PC-9 (cell line): Measurements from ENCODE around the gene TBX5. TPM values are rescaled to one million over a fixed set of nuclear protein-coding genes. Genes with fewer than 3 reads are reported as not detected.

Experiments
- BruUV-seq: library from RNA; stranded (reverse); fragments of 400-500 nt; replicated peaks from 2 replicates; lab custom pipeline; 2021; lab: Mats Ljungman, UMichigan
- CTCF ChIA-PET: fragments of 300-600 bp; sonication (Branson Sonifier 250); formaldehyde crosslinking; loops from one replicate; lab custom pipeline; 2022; ENCODE audit warnings: antibody characterized with exemption; lab: Charles Lee
- POLR2A ChIA-PET: fragments of 300-600 bp; sonication (Branson Sonifier 250); formaldehyde crosslinking; loops from one replicate; lab custom pipeline; 2022; ENCODE audit warnings: antibody characterized with exemption; ENCODE audit not compliant: unreplicated experiment; lab: Charles Lee
- DNase-seq, 2 experiments: peaks; one replicate each; pipeline versions ENCODE4 v3.0.0 to v3.0.0-alpha.2; 2015 to 2022; ENCODE audit warnings: mixed read lengths in 1 of 2
- H2AFZ ChIP-seq: fragments of 200-600 bp; sonication (generic); 2 replicates; pipeline ENCODE4 v1.8.1; 2017; ENCODE audit warnings: antibody characterized with exemption
- H3F3A ChIP-seq: fragments of 200-600 bp; sonication (generic); 2 replicates; pipeline ENCODE4 v1.8.1; 2017; ENCODE audit warnings: antibody characterized with exemption, mild to moderate bottlenecking, low read depth; ENCODE audit not compliant: insufficient read depth
- H3K27ac ChIP-seq: fragments of 200-600 bp; sonication (generic); 2 replicates; pipeline ENCODE4 v1.6.1; 2016; ENCODE audit warnings: mixed run types
- H3K27me3 ChIP-seq: fragments of 200-600 bp; sonication (generic); 2 replicates; pipeline ENCODE4 v1.6.1; 2016; ENCODE audit warnings: low read depth, mixed run types; ENCODE audit not compliant: insufficient read depth
- H3K36me3 ChIP-seq: fragments of 200-600 bp; sonication (generic); 2 replicates; pipeline ENCODE4 v1.6.1; 2016; ENCODE audit warnings: low read depth, mixed run types
- H3K4me1 ChIP-seq: fragments of 200-600 bp; sonication (generic); replicated peaks from 2 replicates; pipeline ENCODE4 v1.6.1; 2016; ENCODE audit warnings: mixed run types; ENCODE audit not compliant: insufficient read depth
- H3K4me2 ChIP-seq: fragments of 200-600 bp; sonication (generic); 2 replicates; pipeline ENCODE4 v1.6.1; 2017; ENCODE audit warnings: mixed run types
- H3K4me3 ChIP-seq: fragments of 200-600 bp; sonication (generic); 2 replicates; pipeline ENCODE4 v1.6.1; 2016; ENCODE audit warnings: mixed run types
- H3K79me2 ChIP-seq: fragments of 200-600 bp; sonication (generic); 2 replicates; pipeline ENCODE4 v1.6.1; 2017; ENCODE audit warnings: low read depth, mixed run types
- H3K9me2 ChIP-seq: fragments of 200-600 bp; sonication (generic); 2 replicates; pipeline ENCODE4 v1.8.1; 2017; ENCODE audit warnings: mild to moderate bottlenecking; ENCODE audit not compliant: insufficient read depth
- H3K9me3 ChIP-seq: fragments of 200-600 bp; sonication (generic); 2 replicates; pipeline ENCODE4 v1.8.1; 2016; ENCODE audit warnings: low read depth; ENCODE audit not compliant: insufficient read depth
- H4K20me1 ChIP-seq: fragments of 200-600 bp; sonication (generic); 2 replicates; pipeline ENCODE4 v1.8.1; 2017; ENCODE audit not compliant: insufficient read depth
- EZH2 ChIP-seq: fragments of 200-600 bp; sonication (generic); IDR thresholded peaks from 2 replicates; pipeline ENCODE4 v1.8.0; 2017; ENCODE audit warnings: antibody characterized with exemption, low read depth
- intact Hi-C: fragments of 100-400 bp; cut with micrococcal nuclease; formaldehyde crosslinking; loops from one replicate; pipeline ENCODE4 v1.10.0; 2022; ENCODE audit not compliant: unreplicated experiment
- total RNA-seq: library from RNA; stranded (reverse); gene quantifications from 2 replicates; pipeline ENCODE4 v1.2.3, GENCODE V29; 2021
- TF ChIP-seq, protein P1 (sequence below): fragments of 200-600 bp; sonication (generic); conservative IDR thresholded peaks from 2 replicates; pipeline ENCODE4 v1.6.1; 2017; ENCODE audit warnings: mixed run types, antibody characterized with exemption, mild to moderate bottlenecking, moderate library complexity

Gene TBX5
- total RNA-seq, 1 experiment from 2014 or later: not detected

DNA sequence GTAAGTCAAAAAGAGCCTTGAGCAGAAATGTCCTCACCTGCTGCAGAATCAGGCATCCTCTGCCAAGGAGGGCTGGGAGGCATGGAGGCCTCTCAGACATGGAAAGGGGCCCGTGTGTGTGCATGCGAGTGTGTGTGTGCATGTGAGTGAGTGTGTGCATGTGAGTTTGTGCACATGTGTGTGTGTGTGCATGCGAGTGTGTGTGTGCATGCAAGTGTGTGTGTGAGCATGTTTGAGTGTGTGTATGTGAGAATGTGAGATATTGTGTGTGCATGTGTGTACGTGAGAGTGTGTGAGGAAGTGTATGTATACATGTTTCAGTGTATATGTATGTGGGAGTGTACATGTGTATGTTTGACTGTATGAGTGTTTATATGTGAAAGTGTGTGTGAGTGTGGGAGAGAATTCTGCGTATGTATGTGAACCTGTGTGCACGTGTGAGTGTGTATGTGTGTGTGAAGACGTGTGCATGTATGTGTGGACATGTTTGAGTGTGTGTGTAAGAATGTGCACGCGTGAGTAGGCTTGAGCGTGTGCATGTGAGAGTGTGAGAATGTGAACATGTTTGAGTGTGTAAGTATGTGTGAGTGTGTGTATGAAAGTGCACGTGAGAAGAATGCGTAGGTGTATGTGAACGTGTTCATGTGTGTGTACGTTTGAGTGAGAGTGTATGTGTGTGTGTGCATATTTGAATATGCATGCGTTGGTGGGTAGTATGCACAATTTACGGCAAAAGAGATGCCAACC is 90.8 kb downstream of the TBX5 start:
- no peaks in the 10 kb centered on the region for H3K79me2 ChIP-seq
- no peak overlapping the region for H3K4me2 ChIP-seq
- no peaks in the 10 kb centered on the region for H3F3A ChIP-seq
- H4K20me1 ChIP-seq: no peaks in the 10 kb centered on the region
- H3K4me3 ChIP-seq: no peak overlapping the region
- H3K27ac ChIP-seq: no peak overlapping the region
- H3K9me3 ChIP-seq: no peaks in the 10 kb centered on the region
- H3K9me2 ChIP-seq: no peaks in the 10 kb centered on the region
- no peak overlapping the region for H2AFZ ChIP-seq
- intact Hi-C loops: no loop called here
- TF ChIP-seq, protein P1, sequence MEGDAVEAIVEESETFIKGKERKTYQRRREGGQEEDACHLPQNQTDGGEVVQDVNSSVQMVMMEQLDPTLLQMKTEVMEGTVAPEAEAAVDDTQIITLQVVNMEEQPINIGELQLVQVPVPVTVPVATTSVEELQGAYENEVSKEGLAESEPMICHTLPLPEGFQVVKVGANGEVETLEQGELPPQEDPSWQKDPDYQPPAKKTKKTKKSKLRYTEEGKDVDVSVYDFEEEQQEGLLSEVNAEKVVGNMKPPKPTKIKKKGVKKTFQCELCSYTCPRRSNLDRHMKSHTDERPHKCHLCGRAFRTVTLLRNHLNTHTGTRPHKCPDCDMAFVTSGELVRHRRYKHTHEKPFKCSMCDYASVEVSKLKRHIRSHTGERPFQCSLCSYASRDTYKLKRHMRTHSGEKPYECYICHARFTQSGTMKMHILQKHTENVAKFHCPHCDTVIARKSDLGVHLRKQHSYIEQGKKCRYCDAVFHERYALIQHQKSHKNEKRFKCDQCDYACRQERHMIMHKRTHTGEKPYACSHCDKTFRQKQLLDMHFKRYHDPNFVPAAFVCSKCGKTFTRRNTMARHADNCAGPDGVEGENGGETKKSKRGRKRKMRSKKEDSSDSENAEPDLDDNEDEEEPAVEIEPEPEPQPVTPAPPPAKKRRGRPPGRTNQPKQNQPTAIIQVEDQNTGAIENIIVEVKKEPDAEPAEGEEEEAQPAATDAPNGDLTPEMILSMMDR: no peak
- TF ChIP-seq EZH2: no peak
- H3K27me3 ChIP-seq: peaks cover 37% of the 10 kb centered on the region
- no TSS peak for BruUV-seq
- DNase-seq: no peak
- POLR2A ChIA-PET: no interaction called here
- H3K4me1 ChIP-seq: no peaks in the 10 kb centered on the region
- CTCF ChIA-PET: no interaction called here
- no peaks in the 10 kb centered on the region for H3K36me3 ChIP-seq

DNA sequence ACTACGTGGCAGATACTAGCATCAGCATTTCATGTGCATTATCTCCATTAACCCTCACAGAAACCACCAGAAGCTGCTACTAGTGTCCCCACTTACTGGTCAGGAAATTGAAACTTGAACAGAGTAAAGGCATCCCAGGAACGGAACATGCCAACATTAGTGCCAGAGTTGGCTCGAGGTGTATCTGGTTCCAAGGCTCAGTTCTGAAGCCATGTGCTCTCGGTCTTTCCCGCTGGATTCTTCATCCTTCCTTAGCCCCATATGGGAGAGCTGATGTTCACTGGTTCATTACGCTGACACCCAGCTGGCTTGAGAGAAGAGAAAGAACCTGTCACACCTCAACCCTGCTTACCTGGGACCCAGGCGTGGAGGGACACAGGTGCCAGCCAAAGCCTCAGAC is 91.5 kb downstream of the TBX5 start:
- Histone ChIP-seq H3K4me1 (no peaks in the 10 kb centered on the region), H3K36me3 (no peaks in the 10 kb centered on the region), H3K27ac (no peak overlapping the region), H3K79me2 (no peaks in the 10 kb centered on the region), H4K20me1 (no peaks in the 10 kb centered on the region), H3K9me2 (no peaks in the 10 kb centered on the region), H2AFZ (no peak overlapping the region), H3F3A (no peaks in the 10 kb centered on the region), H3K4me2 (no peak overlapping the region), H3K9me3 (no peaks in the 10 kb centered on the region), H3K4me3 (no peak overlapping the region), H3K27me3 (peaks cover 32% of the 10 kb centered on the region)
- no peak for DNase-seq
- BruUV-seq: no TSS peak
- TF ChIP-seq EZH2: no peak
- intact Hi-C loops: no loop called here
- ChIA-PET POLR2A (no interaction called here), CTCF (no interaction called here)

DNA sequence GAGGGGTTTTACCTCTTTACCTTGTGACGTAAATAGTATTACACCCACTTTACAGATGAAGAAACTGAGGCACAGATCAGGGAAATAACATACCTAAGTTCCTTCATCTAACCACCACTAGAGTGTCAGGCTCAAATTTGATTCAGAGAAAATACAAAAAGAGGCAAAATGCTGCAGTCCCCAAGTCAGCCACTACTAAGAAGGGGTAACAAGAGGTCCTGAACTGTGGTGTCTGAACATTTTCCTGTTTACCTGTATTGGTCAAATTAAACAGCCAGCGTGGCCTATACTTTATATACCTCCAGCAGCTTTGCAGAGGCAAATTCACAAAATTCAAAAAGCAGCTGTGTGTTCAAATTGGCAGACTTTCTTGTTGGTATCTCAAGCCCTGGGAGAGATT is 92.0 kb downstream of the TBX5 start:
- no peak overlapping the region for H3K4me2 ChIP-seq
- ChIA-PET CTCF (no interaction called here), POLR2A (no interaction called here)
- no peak overlapping the region for H3K4me3 ChIP-seq
- H3K9me3 ChIP-seq: no peaks in the 10 kb centered on the region
- H2AFZ ChIP-seq: no peak overlapping the region
- no peaks in the 10 kb centered on the region for H3K36me3 ChIP-seq
- intact Hi-C loops: no loop called here
- no TSS peak for BruUV-seq
- no peak overlapping the region for H3K27ac ChIP-seq
- no peaks in the 10 kb centered on the region for H3K4me1 ChIP-seq
- no peaks in the 10 kb centered on the region for H3K79me2 ChIP-seq
- TF ChIP-seq, protein P1: no peak
- no peak for TF ChIP-seq EZH2
- no peaks in the 10 kb centered on the region for H3K9me2 ChIP-seq
- DNase-seq: no peak
- H3K27me3 ChIP-seq: peaks cover 27% of the 10 kb centered on the region
- H4K20me1 ChIP-seq: no peaks in the 10 kb centered on the region
- H3F3A ChIP-seq: no peaks in the 10 kb centered on the region

- no peaks in the 10 kb centered on the region for H3K9me3 ChIP-seq
- H3F3A ChIP-seq: no peaks in the 10 kb centered on the region
- BruUV-seq: no TSS peak
- CTCF ChIA-PET: no interaction called here
- H4K20me1 ChIP-seq: no peaks in the 10 kb centered on the region
- no peaks in the 10 kb centered on the region for H3K79me2 ChIP-seq
- DNase-seq: no peak
- no peaks in the 10 kb centered on the region for H3K9me2 ChIP-seq
- no peaks in the 10 kb centered on the region for H3K4me1 ChIP-seq
- H3K36me3 ChIP-seq: no peaks in the 10 kb centered on the region
- H2AFZ ChIP-seq: no peak overlapping the region
- no peak overlapping the region for H3K27ac ChIP-seq
- H3K27me3 ChIP-seq: peaks cover 18% of the 10 kb centered on the region
- POLR2A ChIA-PET: no interaction called here
- no peak for TF ChIP-seq EZH2
- TF ChIP-seq, protein P1: no peak
- intact Hi-C loops: no loop called here
- H3K4me3 ChIP-seq: no peak overlapping the region
- no peak overlapping the region for H3K4me2 ChIP-seq
These were observed 94.0 kb downstream of the TBX5 start for GRCh38 chr12:114311974-114312373.
